OCI-LY3 (cell line): ENCODE measurements around the gene SPATA21.

Source experiments
- CTCF ChIP-seq: fragments of 200-600, 300-600 bp; sonication (generic); IDR thresholded peaks from 2 replicates; pipeline ENCODE4 v1.5.1; 2014; ENCODE audit warnings: antibody characterized with exemption, low read length, low read depth
- EZH2phosphoT487 ChIP-seq: fragments of 200-600 bp; shearing (Covaris generic); IDR thresholded peaks from 2 replicates; pipeline ENCODE4 v1.6.1; 2018; ENCODE audit warnings: antibody characterized with exemption, mixed run types, low read depth

GRCh38 chr1:16356867-16357266 lies 80.4 kb downstream of the SPATA21 start:
- TF ChIP-seq CTCF: no peak
- no peak for TF ChIP-seq EZH2phosphoT487
